IMR-90 (cell line): ENCODE data around the gene CIZ1. TPM values are rescaled to one million over a fixed set of nuclear protein-coding genes. Genes with fewer than 3 reads are reported as not detected.
"Not testable (repeated sequence)": the region's sequence is repeated elsewhere in the genome, so short reads cannot be mapped to it uniquely, and the experiment has no call there.

Source experiments
- ATAC-seq: fragments of 200-7000 bp; cut with Tn5 transposase; 2 replicates; pipeline ENCODE4 v1.9.1; 2020; ENCODE audit warnings: low read depth, mild to moderate bottlenecking, moderate library complexity
- BruUV-seq: library from RNA; stranded (reverse); fragments of 400-500 nt; replicated peaks from 2 replicates; lab custom pipeline; 2021; lab: Mats Ljungman, UMichigan
- CTCF ChIA-PET: fragments of 300-600 bp; formaldehyde crosslinking; extraction: SDS; loops from one replicate; lab custom pipeline; 2021; ENCODE audit warnings: antibody characterized with exemption; lab: Yijun Ruan, JAX
- POLR2A ChIA-PET: fragments of 300-600 bp; sonication (Branson Sonifier 250); formaldehyde crosslinking; loops from one replicate; lab custom pipeline; 2022; ENCODE audit warnings: antibody characterized with exemption; ENCODE audit not compliant: unreplicated experiment; lab: Charles Lee
- DNase-seq: peaks from one replicate; pipeline ENCODE4 v3.0.0; 2013
- H2AFZ ChIP-seq: replicated peaks from 2 replicates; pipeline ENCODE3; 2013; ENCODE audit warnings: low read length, mild to moderate bottlenecking; ENCODE audit not compliant: poor library complexity
- H2AK5ac ChIP-seq: 2 replicates; pipeline ENCODE4 v1.6.1; 2013; ENCODE audit warnings: low read depth, low read length, inconsistent platforms
- H2AK9ac ChIP-seq: replicated peaks from 2 replicates; pipeline ENCODE3; 2013; ENCODE audit warnings: mild to moderate bottlenecking, low read depth, low read length, moderate library complexity; ENCODE audit not compliant: poor library complexity
- H2BK120ac ChIP-seq: 2 replicates; pipeline ENCODE4 v1.6.1; 2013; ENCODE audit warnings: low read depth, low read length, inconsistent platforms
- H2BK15ac ChIP-seq: 3 replicates; pipeline ENCODE4 v1.6.1; 2013; ENCODE audit warnings: low read depth, low read length, inconsistent platforms
- H2BK20ac ChIP-seq: 2 replicates; pipeline ENCODE4 v1.6.1; 2013; ENCODE audit warnings: low read depth, mild to moderate bottlenecking, inconsistent platforms, low read length, moderate library complexity
- H2BK5ac ChIP-seq: 2 replicates; pipeline ENCODE4 v1.6.1; 2013; ENCODE audit warnings: mild to moderate bottlenecking, low read depth, low read length, inconsistent platforms; ENCODE audit not compliant: poor library complexity, severe bottlenecking
- H3K14ac ChIP-seq: replicated peaks from 2 replicates; pipeline ENCODE4 v1.6.1; 2013; ENCODE audit warnings: low read depth, low read length, inconsistent platforms
- H3K18ac ChIP-seq: 2 replicates; pipeline ENCODE4 v1.6.1; 2013; ENCODE audit warnings: low read depth, low read length, control low read depth
- H3K23ac ChIP-seq: 2 replicates; pipeline ENCODE4 v1.6.1; 2013; ENCODE audit warnings: low read depth, low read length, inconsistent platforms
- H3K27ac ChIP-seq: 2 replicates; pipeline ENCODE4 v1.5.1; 2013; ENCODE audit warnings: mild to moderate bottlenecking, control low read depth, low read length; ENCODE audit not compliant: insufficient read depth
- H3K27me3 ChIP-seq: 2 replicates; pipeline ENCODE4 v1.6.1; 2013; ENCODE audit warnings: low read length; ENCODE audit not compliant: control insufficient read depth, insufficient read depth
- H3K36me3 ChIP-seq: 2 replicates; pipeline ENCODE4 v1.6.1; 2013; ENCODE audit warnings: low read length, mixed read lengths; ENCODE audit not compliant: control insufficient read depth, insufficient read depth
- H3K4ac ChIP-seq: 2 replicates; pipeline ENCODE4 v1.6.1; 2013; ENCODE audit warnings: low read depth, low read length, inconsistent platforms
- H3K4me1 ChIP-seq: 2 replicates; pipeline ENCODE4 v1.6.1; 2013; ENCODE audit warnings: low read length, mixed read lengths; ENCODE audit not compliant: control insufficient read depth, insufficient read depth
- H3K4me2 ChIP-seq: 2 replicates; pipeline ENCODE4 v1.6.1; 2013; ENCODE audit warnings: low read depth, mild to moderate bottlenecking, control low read depth, low read length, moderate library complexity
- H3K4me3 ChIP-seq: 2 replicates; pipeline ENCODE4 v1.5.1; 2013; ENCODE audit warnings: low read depth, mild to moderate bottlenecking, control low read depth, low read length, moderate library complexity; ENCODE audit not compliant: insufficient read depth
- H3K56ac ChIP-seq: 2 replicates; pipeline ENCODE4 v1.6.1; 2013; ENCODE audit warnings: low read length, inconsistent platforms; ENCODE audit not compliant: insufficient read depth; ENCODE audit errors: extremely low read depth
- H3K79me1 ChIP-seq, 2 experiments: 2 replicates each; pipeline ENCODE4 v1.6.1; 2013; ENCODE audit warnings: low read length in 2 of 2, inconsistent platforms in 1 of 2, low read depth in 1 of 2
- H3K9ac ChIP-seq: 2 replicates; pipeline ENCODE4 v1.6.1; 2013; ENCODE audit warnings: low read depth, low read length, control low read depth
- H3K9me1 ChIP-seq: 2 replicates; pipeline ENCODE4 v1.6.1; 2013; ENCODE audit warnings: low read length, inconsistent platforms; ENCODE audit not compliant: insufficient read depth
- H3K9me3 ChIP-seq: 2 replicates; pipeline ENCODE4 v1.6.1; 2013; ENCODE audit warnings: low read length; ENCODE audit not compliant: control insufficient read depth, insufficient read depth
- H4K20me1 ChIP-seq: 2 replicates; pipeline ENCODE4 v1.6.1; 2013; ENCODE audit warnings: low read length, inconsistent platforms; ENCODE audit not compliant: insufficient read depth
- H4K5ac ChIP-seq: 2 replicates; pipeline ENCODE4 v1.6.1; 2013; ENCODE audit warnings: mild to moderate bottlenecking, low read depth, low read length, control low read depth
- H4K8ac ChIP-seq, 2 experiments: 2 replicates each; pipeline ENCODE4 v1.6.1; 2013; ENCODE audit warnings: low read depth in 2 of 2, low read length in 2 of 2, control low read depth in 1 of 2, inconsistent platforms in 1 of 2
- H4K91ac ChIP-seq: 2 replicates; pipeline ENCODE4 v1.6.1; 2013; ENCODE audit warnings: low read depth, low read length, inconsistent platforms; ENCODE audit not compliant: insufficient read depth
- WGBS, 2 experiments: methylation state at CpG; one replicate each; pipeline versions ENCODE4 v1.1.5 to v1.1.7; 2013; ENCODE audit warnings: missing lambda C conversion rate in 2 of 2; ENCODE audit not compliant: insufficient read length in 1 of 2; ENCODE audit errors: extremely low coverage in 2 of 2; 5-methylcytosine and 5-hydroxymethylcytosine counted together
- dilution Hi-C: fragments of 300-500 bp; cut with HindIII; formaldehyde crosslinking; loops from one replicate; pipeline ENCODE4 v1.14.3; 2018; ENCODE audit warnings: low sequenced_read_pairs; ENCODE audit not compliant: unreplicated experiment
- in situ Hi-C: fragments of 300-500 bp; cut with MboI; formaldehyde crosslinking; loops from 3 replicates; pipeline ENCODE4 v1.14.3; 2019; ENCODE audit warnings: low sequenced_read_pairs, inconsistent platforms, mixed read lengths
- intact Hi-C: fragments of 100-400 bp; cut with micrococcal nuclease; formaldehyde crosslinking; loops from 2 replicates; pipeline ENCODE4 v1.10.0; 2022
- polyA plus RNA-seq, 3 experiments: library from polyadenylated mRNA; depleted of rRNA; stranded (reverse); fragments of >200 nt; gene quantifications; 2 replicates each; pipeline ENCODE4 v1.2.3, GENCODE V29; 2012; ENCODE audit warnings: low replicate concordance in 1 of 3
- total RNA-seq: library from RNA; depleted of rRNA; stranded (reverse); fragments of >200 nt; gene quantifications from 2 replicates; pipeline ENCODE4 v1.2.3, GENCODE V29; 2012

The CIZ1 gene
- total and polyA plus RNA-seq, 2 of the 4 experiments (the other 2 are of a cell fraction), result 13.8 to 51.9 TPM

- H3K4ac ChIP-seq, H3K4me2 ChIP-seq, ATAC-seq, dilution Hi-C loops, H3K4me3 ChIP-seq, H4K8ac ChIP-seq, H2AK9ac ChIP-seq, H4K20me1 ChIP-seq, H2BK5ac ChIP-seq, POLR2A ChIA-PET, H3K36me3 ChIP-seq, H3K23ac ChIP-seq, H4K5ac ChIP-seq, H4K91ac ChIP-seq, H3K14ac ChIP-seq, H3K9ac ChIP-seq, in situ Hi-C loops, H2AFZ ChIP-seq, H3K79me1 ChIP-seq, DNase-seq, H3K27ac ChIP-seq, intact Hi-C loops, BruUV-seq, H2AK5ac ChIP-seq, H3K9me1 ChIP-seq, H2BK20ac ChIP-seq, H3K56ac ChIP-seq, H3K18ac ChIP-seq, H2BK15ac ChIP-seq, H2BK120ac ChIP-seq, H3K4me1 ChIP-seq, H3K9me3 ChIP-seq, CTCF ChIA-PET: not testable (repeated sequence)
- WGBS, 2 experiments, result 33% methylated on average over 2 of the region's 8 CpGs; no CpG with 5 or more reads in 1 of the 2 experiments
- H3K27me3 ChIP-seq, result peaks cover 14% of the 10 kb centered on the region
Observed at GRCh38 chr9:128135561-128135960, 55.8 kb downstream of the CIZ1 start.

GRCh38 chr9:128132139-128132538 is 59.2 kb downstream of the CIZ1 start:
- H4K20me1 ChIP-seq, in situ Hi-C loops, H2AK9ac ChIP-seq, H4K5ac ChIP-seq, H2AK5ac ChIP-seq, CTCF ChIA-PET, H2BK120ac ChIP-seq, H2BK20ac ChIP-seq, H3K4me3 ChIP-seq, dilution Hi-C loops, H3K14ac ChIP-seq, H4K8ac ChIP-seq, H2BK5ac ChIP-seq, H3K9me3 ChIP-seq, DNase-seq, H3K36me3 ChIP-seq, H3K23ac ChIP-seq, H3K18ac ChIP-seq, H3K4me2 ChIP-seq, POLR2A ChIA-PET, H4K91ac ChIP-seq, H3K27ac ChIP-seq, intact Hi-C loops, H2AFZ ChIP-seq, ATAC-seq, H3K4me1 ChIP-seq, H3K9ac ChIP-seq, H2BK15ac ChIP-seq, H3K4ac ChIP-seq, BruUV-seq, H3K56ac ChIP-seq: not testable (repeated sequence)
- Histone ChIP-seq H3K9me1 (peaks cover 11% of the 10 kb centered on the region), H3K27me3 (peaks cover 14% of the 10 kb centered on the region), H3K79me1 (peaks cover 1 to 12% of the 10 kb centered on the region in 2 experiments; a peak in 2 of 4 replicates)
- WGBS, 2 experiments, result 20% methylated on average over 1 of the region's 8 CpGs; no CpG with 5 or more reads in 1 of the 2 experiments
